ENCODE results near the gene MID1. TPM values are rescaled to one million over a fixed set of nuclear protein-coding genes. Genes with fewer than 3 reads are reported as not detected.

Gene MID1
- total RNA-seq, 4 donors from 2014 or later = 17.0 to 23.4 (median 19.0) TPM

- 24 to 66% methylated on average over 2 of the region's 2 CpGs for WGBS, 2 donors (ENCODE audit: low coverage in 1 of 2)
- ATAC-seq = no peak
- no peak overlapping the region for H3K27ac ChIP-seq
Observed at GRCh38 chrX:10513974-10514373, 106.4 kb downstream of the MID1 start.

GRCh38 chrX:10512741-10513140 is 107.6 kb downstream of the MID1 start:
- Histone ChIP-seq H3K9me3 (no peaks in the 10 kb centered on the region), H3K4me3 (no peak overlapping the region), H3K36me3 (no peaks in the 10 kb centered on the region), H3K27ac (no peak overlapping the region), H3K4me1 (peaks cover 0 to 12% (median 0%) of the 10 kb centered on the region in 3 donors), H3K27me3 (no peaks in the 10 kb centered on the region)
- 63 to 82% methylated on average over 3 of the region's 3 CpGs for WGBS, 2 donors (ENCODE audit: low coverage in 1 of 2)
- no peak for TF ChIP-seq CTCF (IDR thresholded peaks at IDR 0.05)
- ATAC-seq = no peak

More at GRCh38 chrX:10513974-10514373, 106.4 kb downstream of the MID1 start:
- TF ChIP-seq EP300 (IDR thresholded peaks at IDR 0.05) (no peak), CTCF (IDR thresholded peaks at IDR 0.05) (no peak), POLR2AphosphoS5 (IDR thresholded peaks at IDR 0.05) (no peak), POLR2A (IDR thresholded peaks at IDR 0.05) (no peak)
- H3K9me3 ChIP-seq = no peaks in the 10 kb centered on the region
- no peaks in the 10 kb centered on the region for H3K27me3 ChIP-seq
- H3K4me3 ChIP-seq = no peak overlapping the region
- H3K4me1 ChIP-seq = peaks cover 0 to 7% (median 0%) of the 10 kb centered on the region in 3 donors
- H3K36me3 ChIP-seq = no peaks in the 10 kb centered on the region

GRCh38 chrX:10512258-10512657 is 108.1 kb downstream of the MID1 start:
- Histone ChIP-seq H3K27me3 (no peaks in the 10 kb centered on the region), H3K27ac (no peak overlapping the region), H3K9me3 (no peaks in the 10 kb centered on the region), H3K4me3 (no peak overlapping the region), H3K36me3 (no peaks in the 10 kb centered on the region), H3K4me1 (peaks cover 0 to 17% (median 3%) of the 10 kb centered on the region in 3 donors)
- 29% methylated on average over 1 of the region's 1 CpG; no CpG with 5 or more reads in 1 of the 2 donors for WGBS, 2 donors (ENCODE audit: low coverage in 1 of 2)
- no peak for ATAC-seq
- no peak for TF ChIP-seq CTCF (IDR thresholded peaks at IDR 0.05)
- TF ChIP-seq POLR2A (IDR thresholded peaks at IDR 0.05) = no peak
- TF ChIP-seq POLR2AphosphoS5 (IDR thresholded peaks at IDR 0.05) = no peak
- no peak for TF ChIP-seq EP300 (IDR thresholded peaks at IDR 0.05)

DNA sequence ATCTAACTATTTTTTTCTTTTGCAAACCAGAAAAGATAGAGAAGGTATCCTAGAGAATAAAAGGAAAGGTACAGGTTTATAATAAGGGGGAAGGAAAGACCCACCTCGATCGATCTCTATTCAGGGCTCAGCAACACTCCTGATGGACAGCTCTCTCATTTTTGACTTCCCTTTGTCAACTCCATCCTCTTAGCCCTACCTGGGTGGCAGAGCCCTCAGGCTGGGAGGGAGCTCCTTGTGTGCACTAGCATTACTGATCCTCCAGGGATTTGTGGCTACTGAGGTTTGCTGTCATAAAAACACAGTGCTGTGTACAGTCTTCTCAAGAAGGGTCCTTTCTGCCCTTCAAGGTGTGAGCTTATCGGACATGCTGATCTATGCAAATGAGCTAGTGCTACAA is 111.0 kb downstream of the MID1 start:
- H3K9me3 ChIP-seq = no peaks in the 10 kb centered on the region
- no peak for TF ChIP-seq POLR2AphosphoS5 (IDR thresholded peaks at IDR 0.05)
- TF ChIP-seq EP300 (IDR thresholded peaks at IDR 0.05) = no peak
- no peak for TF ChIP-seq POLR2A (IDR thresholded peaks at IDR 0.05)
- no peak for TF ChIP-seq CTCF (IDR thresholded peaks at IDR 0.05)
- H3K27me3 ChIP-seq = no peaks in the 10 kb centered on the region
- H3K4me3 ChIP-seq = no peak overlapping the region
- WGBS, 2 donors (ENCODE audit: low coverage in 1 of 2) = 93% methylated on average over 3 of the region's 3 CpGs; no CpG with 5 or more reads in 1 of the 2 donors
- H3K4me1 ChIP-seq = peaks cover 0 to 13% (median 3%) of the 10 kb centered on the region in 3 donors
- H3K27ac ChIP-seq = no peak overlapping the region
- ATAC-seq = no peak
- H3K36me3 ChIP-seq = no peaks in the 10 kb centered on the region

GRCh38 chrX:10508891-10509290 is 111.5 kb downstream of the MID1 start:
- no peaks in the 10 kb centered on the region for H3K27me3 ChIP-seq
- H3K27ac ChIP-seq = no peak overlapping the region
- no peak for ATAC-seq
- no peak overlapping the region for H3K4me3 ChIP-seq
- no peaks in the 10 kb centered on the region for H3K9me3 ChIP-seq
- no peak for TF ChIP-seq POLR2A (IDR thresholded peaks at IDR 0.05)
- no peak for TF ChIP-seq EP300 (IDR thresholded peaks at IDR 0.05)
- TF ChIP-seq POLR2AphosphoS5 (IDR thresholded peaks at IDR 0.05) = no peak
- TF ChIP-seq CTCF (IDR thresholded peaks at IDR 0.05) = no peak
- peaks cover 0 to 13% (median 3%) of the 10 kb centered on the region in 3 donors for H3K4me1 ChIP-seq
- no peaks in the 10 kb centered on the region for H3K36me3 ChIP-seq
